HepG2 (cell line): ENCODE measurements around the gene CCNQ. TPM values are rescaled to one million over a fixed set of nuclear protein-coding genes. Genes with fewer than 3 reads are reported as not detected.

Source experiments
- BCL6 ChIP-seq: IDR thresholded peaks from 2 replicates; pipeline ENCODE4 v1.6.1; 2016; ENCODE audit warnings: missing genetic modification reagents, missing compliant biosample characterization
- ESRRA ChIP-seq: sonication (generic); formaldehyde crosslinking; IDR thresholded peaks from 2 replicates; pipeline ENCODE4 v1.5.1; 2020; ENCODE audit warnings: mild to moderate bottlenecking, low read depth, missing genetic modification reagents
- HES4 ChIP-seq: sonication (generic); formaldehyde crosslinking; IDR thresholded peaks from 2 replicates; pipeline ENCODE4 v1.9.0; 2021; ENCODE audit warnings: mild to moderate bottlenecking, missing genetic modification reagents, borderline replicate concordance
- HNF4G ChIP-seq, 2 experiments: sonication (generic) in 1 of 2; formaldehyde crosslinking in 1 of 2; IDR thresholded peaks; 2 replicates each; pipeline versions ENCODE4 v1.4.0 to v1.6.1; 2011 to 2020; ENCODE audit warnings: borderline replicate concordance in 2 of 2, low read depth in 2 of 2, mild to moderate bottlenecking in 2 of 2, low read length in 1 of 2, missing genetic modification reagents in 1 of 2, moderate library complexity in 1 of 2
- IKZF1 ChIP-seq: fragments of 450-650 bp; IDR thresholded peaks from 2 replicates; pipeline ENCODE4 v1.7.1; 2016
- NR1H2 ChIP-seq: sonication (generic); formaldehyde crosslinking; IDR thresholded peaks from 2 replicates; pipeline ENCODE4 v1.8.1; 2022; ENCODE audit warnings: low read depth, missing genetic modification reagents, borderline replicate concordance
- SCMH1 ChIP-seq: sonication (generic); formaldehyde crosslinking; IDR thresholded peaks from 2 replicates; pipeline ENCODE4 v1.9.0; 2021; ENCODE audit warnings: missing genetic modification reagents, mild to moderate bottlenecking, borderline replicate concordance
- TCF7L2 ChIP-seq: IDR thresholded peaks from 2 replicates; pipeline ENCODE4 v1.6.1; 2011; ENCODE audit warnings: mild to moderate bottlenecking, low read depth, low read length, moderate library complexity
- ZFP1 ChIP-seq: IDR thresholded peaks from 2 replicates; pipeline ENCODE4 v1.6.1; 2016
- ZMYM3 ChIP-seq: sonication (generic); formaldehyde crosslinking; IDR thresholded peaks from 2 replicates; pipeline ENCODE4 v1.5.1; 2020; ENCODE audit warnings: mild to moderate bottlenecking, missing genetic modification reagents
- ZNF205 ChIP-seq: IDR thresholded peaks from 2 replicates; pipeline ENCODE4 v1.6.1; 2018; ENCODE audit warnings: missing biosample characterization, missing genetic modification reagents
- ZNF253 ChIP-seq: sonication (generic); formaldehyde crosslinking; IDR thresholded peaks from 2 replicates; pipeline ENCODE4 v1.8.0; 2022; ENCODE audit warnings: mild to moderate bottlenecking, missing genetic modification reagents, borderline replicate concordance
- ZNF460 ChIP-seq: sonication (generic); formaldehyde crosslinking; IDR thresholded peaks from 2 replicates; pipeline ENCODE4 v1.5.1; 2020; ENCODE audit warnings: missing genetic modification reagents, mild to moderate bottlenecking, borderline replicate concordance
- ZNF572 ChIP-seq: sonication (generic); formaldehyde crosslinking; IDR thresholded peaks from 2 replicates; pipeline ENCODE4 v1.5.1; 2020; ENCODE audit warnings: mild to moderate bottlenecking, missing genetic modification reagents
- ZNF780A ChIP-seq: sonication (generic); formaldehyde crosslinking; IDR thresholded peaks from 2 replicates; pipeline ENCODE4 v1.8.0; 2022; ENCODE audit warnings: mild to moderate bottlenecking, missing genetic modification reagents, moderate library complexity
- ZNF781 ChIP-seq: sonication (generic); formaldehyde crosslinking; IDR thresholded peaks from 2 replicates; pipeline ENCODE4 v1.5.1; 2020; ENCODE audit warnings: borderline replicate concordance, mild to moderate bottlenecking, missing genetic modification reagents; ENCODE audit errors: not compliant biosample characterization
- ZNF782 ChIP-seq: sonication (generic); formaldehyde crosslinking; IDR thresholded peaks from 2 replicates; pipeline ENCODE4 v1.4.0; 2020; ENCODE audit warnings: missing genetic modification reagents, mild to moderate bottlenecking, borderline replicate concordance
- polyA plus RNA-seq, 8 experiments: library from polyadenylated mRNA; depleted of rRNA in 3 of 8; stranded (reverse) in 7 of 8; unstranded in 1 of 8; fragments of >200 nt; fragmentation: Illumina TruSeq in 4 of 8; extraction: Trizol in 4 of 8; gene quantifications; 2 replicates each; pipeline versions ENCODE4 v1.2.1 to v1.2.3, GENCODE V29; 2011 to 2016; ENCODE audit warnings: low read depth in 4 of 8, missing spikeins in 1 of 8, mixed read lengths in 1 of 8; ENCODE audit not compliant: insufficient read depth in 1 of 8
- total RNA-seq, 5 experiments: library from RNA; depleted of rRNA; stranded (reverse); fragments of >200 nt; fragmentation: Illumina TruSeq; extraction: Trizol; gene quantifications; 2 replicates each; pipeline ENCODE4 v1.2.3, GENCODE V29; 2016; ENCODE audit warnings: low read depth in 1 of 5
- TF ChIP-seq, protein P1 (sequence below): sonication (generic); formaldehyde crosslinking; IDR thresholded peaks from 2 replicates; pipeline ENCODE4 v1.4.0; 2020; ENCODE audit warnings: mild to moderate bottlenecking, missing genetic modification reagents
- TF ChIP-seq, protein P2 (sequence below): IDR thresholded peaks from 2 replicates; pipeline ENCODE4 v1.6.1; 2016; ENCODE audit warnings: missing compliant biosample characterization, missing genetic modification reagents, borderline replicate concordance

The CCNQ gene
- total and polyA plus RNA-seq, 2 of the 13 experiments (the other 11 are each of a cell fraction or from before 2014, with no cell fraction given): 15.0 to 25.5 TPM

- TF ChIP-seq, protein P1, sequence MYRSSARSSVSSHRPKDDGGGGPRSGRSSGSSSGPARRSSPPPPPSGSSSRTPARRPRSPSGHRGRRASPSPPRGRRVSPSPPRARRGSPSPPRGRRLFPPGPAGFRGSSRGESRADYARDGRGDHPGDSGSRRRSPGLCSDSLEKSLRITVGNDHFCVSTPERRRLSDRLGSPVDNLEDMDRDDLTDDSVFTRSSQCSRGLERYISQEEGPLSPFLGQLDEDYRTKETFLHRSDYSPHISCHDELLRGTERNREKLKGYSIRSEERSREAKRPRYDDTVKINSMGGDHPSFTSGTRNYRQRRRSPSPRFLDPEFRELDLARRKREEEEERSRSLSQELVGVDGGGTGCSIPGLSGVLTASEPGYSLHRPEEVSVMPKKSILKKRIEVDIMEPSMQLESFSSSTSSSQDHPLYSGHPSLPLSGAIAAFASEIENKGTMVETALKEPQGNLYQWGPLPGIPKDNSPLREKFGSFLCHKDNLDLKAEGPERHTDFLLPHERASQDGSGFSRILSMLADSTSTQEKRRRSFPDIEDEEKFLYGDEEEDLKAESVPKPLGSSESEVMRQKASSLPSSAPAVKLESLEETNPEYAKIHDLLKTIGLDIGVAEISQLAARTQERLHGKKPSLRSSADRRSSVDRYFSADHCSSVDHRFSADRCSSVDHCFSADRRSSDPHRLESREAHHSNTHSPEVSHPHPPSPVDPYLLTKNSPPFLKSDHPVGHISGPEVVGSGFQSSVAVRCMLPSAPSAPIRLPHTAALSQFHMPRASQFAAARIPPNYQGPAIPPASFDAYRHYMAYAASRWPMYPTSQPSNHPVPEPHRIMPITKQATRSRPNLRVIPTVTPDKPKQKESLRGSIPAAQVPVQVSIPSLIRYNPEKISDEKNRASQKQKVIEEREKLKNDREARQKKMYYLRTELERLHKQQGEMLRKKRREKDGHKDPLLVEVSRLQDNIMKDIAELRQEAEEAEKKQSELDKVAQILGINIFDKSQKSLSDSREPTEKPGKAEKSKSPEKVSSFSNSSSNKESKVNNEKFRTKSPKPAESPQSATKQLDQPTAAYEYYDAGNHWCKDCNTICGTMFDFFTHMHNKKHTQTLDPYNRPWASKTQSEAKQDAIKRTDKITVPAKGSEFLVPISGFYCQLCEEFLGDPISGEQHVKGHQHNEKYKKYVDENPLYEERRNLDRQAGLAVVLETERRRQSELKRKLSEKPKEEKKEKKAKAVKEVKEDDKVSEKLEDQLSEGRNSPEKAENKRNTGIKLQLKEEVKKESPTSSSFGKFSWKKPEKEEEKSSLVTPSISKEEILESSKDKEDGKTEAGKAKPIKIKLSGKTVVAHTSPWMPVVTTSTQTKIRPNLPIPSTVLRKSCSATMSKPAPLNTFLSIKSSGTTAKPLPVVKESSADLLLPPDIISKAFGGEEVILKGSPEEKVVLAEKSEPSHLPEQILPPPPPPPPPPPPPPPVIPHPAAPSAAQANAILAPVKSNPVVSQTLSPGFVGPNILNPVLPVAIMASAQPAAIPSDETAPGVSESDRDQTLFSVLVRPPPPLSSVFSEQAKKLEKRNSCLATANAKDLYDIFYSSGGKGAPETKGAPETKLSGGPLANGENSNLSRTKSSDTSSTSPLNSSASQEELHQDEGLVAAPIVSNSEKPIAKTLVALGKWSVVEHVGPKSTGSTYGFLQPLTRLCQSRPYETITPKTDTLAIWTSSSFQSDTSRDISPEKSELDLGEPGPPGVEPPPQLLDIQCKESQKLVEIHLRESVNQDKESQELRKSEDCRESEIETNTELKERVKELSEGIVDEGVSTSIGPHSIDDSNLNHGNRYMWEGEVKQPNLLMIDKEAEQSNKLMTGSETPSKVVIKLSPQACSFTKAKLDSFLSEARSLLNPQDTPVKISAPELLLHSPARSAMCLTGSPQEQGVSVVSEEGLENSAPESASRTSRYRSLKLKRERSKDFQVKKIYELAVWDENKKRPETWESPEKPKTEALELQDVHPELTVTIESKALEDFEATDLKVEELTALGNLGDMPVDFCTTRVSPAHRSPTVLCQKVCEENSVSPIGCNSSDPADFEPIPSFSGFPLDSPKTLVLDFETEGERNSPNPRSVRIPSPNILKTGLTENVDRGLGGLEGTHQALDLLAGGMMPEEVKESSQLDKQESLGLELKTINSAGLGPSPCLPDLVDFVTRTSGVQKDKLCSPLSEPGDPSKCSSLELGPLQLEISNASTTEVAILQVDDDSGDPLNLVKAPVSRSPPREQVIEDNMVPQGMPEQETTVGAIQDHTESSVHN (CRISPR knock-in tag): no peak
- no peak for TF ChIP-seq TCF7L2
- 0 out of 2 replicates have a peak, but pooled peaks have one; percentile 61 for TF ChIP-seq ZNF253 (CRISPR knock-in tag)
- TF ChIP-seq NR1H2: no peak
- no peak for TF ChIP-seq ZNF782 (CRISPR knock-in tag)
- peak; percentile 93 for TF ChIP-seq ESRRA (CRISPR knock-in tag)
- no peak for TF ChIP-seq ZNF781 (CRISPR knock-in tag)
- TF ChIP-seq SCMH1 (CRISPR knock-in tag): no peak
- peak; percentile 67; the same call in 1 of the 2 replicates for TF ChIP-seq HNF4G (IDR thresholded peaks at IDR 0.05; ENCODE audit: borderline replicate concordance, low read depth, low read length)
- peak; percentile 47; the same call in 1 of the 2 replicates for TF ChIP-seq HNF4G (CRISPR knock-in tag; IDR thresholded peaks at IDR 0.05; ENCODE audit: borderline replicate concordance, low read depth)
- no peak for TF ChIP-seq ZNF572 (CRISPR knock-in tag)
- TF ChIP-seq IKZF1: no peak
- TF ChIP-seq ZFP1: no peak
- TF ChIP-seq ZNF205 (CRISPR knock-in tag): no peak
- TF ChIP-seq ZMYM3: peak; percentile 53; the same call in 1 of the 2 replicates
- TF ChIP-seq ZNF460 (CRISPR knock-in tag): no peak
- TF ChIP-seq ZNF780A: no peak
- TF ChIP-seq, protein P2, sequence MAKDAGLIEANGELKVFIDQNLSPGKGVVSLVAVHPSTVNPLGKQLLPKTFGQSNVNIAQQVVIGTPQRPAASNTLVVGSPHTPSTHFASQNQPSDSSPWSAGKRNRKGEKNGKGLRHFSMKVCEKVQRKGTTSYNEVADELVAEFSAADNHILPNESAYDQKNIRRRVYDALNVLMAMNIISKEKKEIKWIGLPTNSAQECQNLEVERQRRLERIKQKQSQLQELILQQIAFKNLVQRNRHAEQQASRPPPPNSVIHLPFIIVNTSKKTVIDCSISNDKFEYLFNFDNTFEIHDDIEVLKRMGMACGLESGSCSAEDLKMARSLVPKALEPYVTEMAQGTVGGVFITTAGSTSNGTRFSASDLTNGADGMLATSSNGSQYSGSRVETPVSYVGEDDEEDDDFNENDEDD: peak; percentile 35; the same call in 1 of the 2 replicates
- TF ChIP-seq HES4 (CRISPR knock-in tag): peak; percentile 48; the same call in 1 of the 2 replicates
- TF ChIP-seq BCL6: peak; percentile 90
These were observed 47.9 kb upstream of the CCNQ start, which contains the start of gene DUSP9 (continued) for GRCh38 chrX:153646620-153647373.
